WTC11 (cell line): ENCODE measurements around the gene PPP6R3. TPM values are rescaled to one million over a fixed set of nuclear protein-coding genes. Genes with fewer than 3 reads are reported as not detected.

Experiments
- ATAC-seq: fragments of 200-7000 bp; cut with Tn5 transposase; 2 replicates; pipeline ENCODE4 v1.10.0; 2021; ENCODE audit warnings: mild to moderate bottlenecking, moderate library complexity
- CTCF ChIA-PET: fragments of 300-600 bp; sonication (Branson Sonifier 250); formaldehyde crosslinking; loops from one replicate; lab custom pipeline; 2021; ENCODE audit warnings: antibody characterized with exemption; lab: Charles Lee
- POLR2A ChIA-PET: fragments of 350-600 bp; sonication (Branson Sonifier 250); formaldehyde crosslinking; loops from one replicate; lab custom pipeline; 2021; ENCODE audit warnings: antibody characterized with exemption; lab: Charles Lee
- DNase-seq: peaks from one replicate; pipeline ENCODE4 v3.0.0; 2021; ENCODE audit warnings: low spot score
- H3K27ac Mint-ChIP-seq: 2 replicates; pipeline ENCODE4 v1.8.0; 2021; ENCODE audit warnings: mixed read lengths
- H3K27me3 Mint-ChIP-seq: 2 replicates; pipeline ENCODE4 v1.8.0; 2021; ENCODE audit warnings: low read depth, mild to moderate bottlenecking, moderate library complexity, mixed read lengths
- H3K36me3 Mint-ChIP-seq: 2 replicates; pipeline ENCODE4 v1.8.0; 2021; ENCODE audit warnings: mixed read lengths
- H3K4me1 Mint-ChIP-seq: 2 replicates; pipeline ENCODE4 v1.8.0; 2022; ENCODE audit warnings: mixed read lengths
- H3K4me3 Mint-ChIP-seq: 2 replicates; pipeline ENCODE4 v1.8.0; 2021; ENCODE audit warnings: mild to moderate bottlenecking, moderate library complexity, mixed read lengths
- H3K9me3 Mint-ChIP-seq: 2 replicates; pipeline ENCODE4 v1.8.0; 2021; ENCODE audit warnings: mixed read lengths
- CREB1 ChIP-seq: sonication (generic); formaldehyde crosslinking; IDR thresholded peaks from 2 replicates; pipeline ENCODE4 v1.8.0; 2023; ENCODE audit warnings: mild to moderate bottlenecking, missing genetic modification reagents
- CREM ChIP-seq: sonication (generic); formaldehyde crosslinking; IDR thresholded peaks from 2 replicates; pipeline ENCODE4 v1.8.1; 2022; ENCODE audit warnings: mild to moderate bottlenecking, missing genetic modification reagents, moderate library complexity
- ERG ChIP-seq: fragments of 250-450 bp; sonication (Bioruptor Pico); IDR thresholded peaks from 2 replicates; pipeline ENCODE4 v1.8.0; 2021; ENCODE audit warnings: mild to moderate bottlenecking
- ESRRA ChIP-seq: sonication (generic); formaldehyde crosslinking; IDR thresholded peaks from 2 replicates; pipeline ENCODE4 v1.8.1; 2022; ENCODE audit warnings: mild to moderate bottlenecking, missing genetic modification reagents, borderline replicate concordance
- FOXJ3 ChIP-seq: sonication (generic); formaldehyde crosslinking; IDR thresholded peaks from 2 replicates; pipeline ENCODE4 v1.9.0; 2021; ENCODE audit warnings: missing genetic modification reagents, mild to moderate bottlenecking, borderline replicate concordance
- FOXK1 ChIP-seq: sonication (generic); formaldehyde crosslinking; IDR thresholded peaks from 2 replicates; pipeline ENCODE4 v1.8.0; 2022; ENCODE audit warnings: mild to moderate bottlenecking, moderate library complexity, missing genetic modification reagents
- FOXP1 ChIP-seq: sonication (generic); formaldehyde crosslinking; IDR thresholded peaks from 2 replicates; pipeline ENCODE4 v1.8.0; 2022; ENCODE audit warnings: missing genetic modification reagents, mild to moderate bottlenecking, moderate library complexity, borderline replicate concordance
- IRF2 ChIP-seq: sonication (generic); formaldehyde crosslinking; IDR thresholded peaks from 2 replicates; pipeline ENCODE4 v1.8.0; 2022; ENCODE audit warnings: low read depth, missing genetic modification reagents, borderline replicate concordance
- JAZF1 ChIP-seq: fragments of 250-450 bp; sonication (Bioruptor Pico); IDR thresholded peaks from 2 replicates; pipeline ENCODE4 v1.9.0; 2021; ENCODE audit warnings: moderate library complexity, mild to moderate bottlenecking, inconsistent platforms
- JUN ChIP-seq: sonication (generic); formaldehyde crosslinking; IDR thresholded peaks from 2 replicates; pipeline ENCODE4 v1.8.0; 2023; ENCODE audit warnings: mild to moderate bottlenecking, missing genetic modification reagents
- MLX ChIP-seq: sonication (generic); formaldehyde crosslinking; IDR thresholded peaks from 2 replicates; pipeline ENCODE4 v1.8.1; 2023; ENCODE audit warnings: mild to moderate bottlenecking, missing genetic modification reagents, moderate library complexity
- NFATC4 ChIP-seq: fragments of 250-450 bp; sonication (Bioruptor Pico); IDR thresholded peaks from 2 replicates; pipeline ENCODE4 v1.9.0; 2021; ENCODE audit warnings: mild to moderate bottlenecking
- NR3C1 ChIP-seq: sonication (generic); formaldehyde crosslinking; conservative IDR thresholded peaks from 2 replicates; pipeline ENCODE4 v1.8.1; 2023; ENCODE audit warnings: low read depth, mild to moderate bottlenecking, missing genetic modification reagents
- SOX15 ChIP-seq: fragments of 250-450 bp; sonication (Bioruptor Pico); IDR thresholded peaks from 2 replicates; pipeline ENCODE4 v1.9.0; 2021; ENCODE audit warnings: mild to moderate bottlenecking
- SP1 ChIP-seq: sonication (generic); formaldehyde crosslinking; conservative IDR thresholded peaks from 2 replicates; pipeline ENCODE4 v1.8.1; 2022; ENCODE audit warnings: missing genetic modification reagents
- TEAD4 ChIP-seq: sonication (generic); formaldehyde crosslinking; IDR thresholded peaks from 2 replicates; pipeline ENCODE4 v1.8.0; 2022; ENCODE audit warnings: mild to moderate bottlenecking, missing genetic modification reagents
- ZNF263 ChIP-seq: sonication (generic); formaldehyde crosslinking; IDR thresholded peaks from 2 replicates; pipeline ENCODE4 v1.8.1; 2022; ENCODE audit warnings: low read depth, mild to moderate bottlenecking, moderate library complexity, missing genetic modification reagents
- ZNF416 ChIP-seq: fragments of 250-450 bp; sonication (Bioruptor Pico); IDR thresholded peaks from 2 replicates; pipeline ENCODE4 v1.9.0; 2021; ENCODE audit warnings: mild to moderate bottlenecking, inconsistent platforms
- ZNF671 ChIP-seq: fragments of 250-450 bp; sonication (Bioruptor Pico); IDR thresholded peaks from 2 replicates; pipeline ENCODE4 v1.8.0; 2021; ENCODE audit warnings: mild to moderate bottlenecking
- total RNA-seq: library from RNA; stranded (reverse); gene quantifications from 3 replicates; pipeline ENCODE4 v1.2.3, GENCODE V29; 2021
- TF ChIP-seq, protein P1 (sequence below): fragments of 250-450 bp; sonication (Bioruptor Pico); IDR thresholded peaks from 2 replicates; pipeline ENCODE4 v2.1.2; 2022; ENCODE audit warnings: mild to moderate bottlenecking, moderate library complexity
- TF ChIP-seq, protein P2 (sequence below): sonication (generic); formaldehyde crosslinking; IDR thresholded peaks from 2 replicates; pipeline ENCODE4 v1.8.1; 2023; ENCODE audit warnings: mild to moderate bottlenecking, missing genetic modification reagents, moderate library complexity
- TF ChIP-seq, protein P3 (sequence below): fragments of 250-450 bp; sonication (Bioruptor Pico); IDR thresholded peaks from 2 replicates; pipeline ENCODE4 v1.9.0; 2021; ENCODE audit warnings: mild to moderate bottlenecking
- TF ChIP-seq, protein P4 (sequence below): fragments of 200-600 bp; IDR thresholded peaks from 2 replicates; pipeline ENCODE4 v1.8.0; 2022; ENCODE audit warnings: antibody characterized with exemption
- TF ChIP-seq, protein P5 (sequence below): sonication (generic); formaldehyde crosslinking; IDR thresholded peaks from 2 replicates; pipeline ENCODE4 v1.8.0; 2022; ENCODE audit warnings: mild to moderate bottlenecking, missing genetic modification reagents

PPP6R3 gene
- total RNA-seq, 1 experiment from 2014 or later: 138 TPM

GRCh38 chr11:68661697-68662603 lies 201.4 kb downstream of the PPP6R3 start (continued):
- no peak for TF ChIP-seq NR3C1 (CRISPR knock-in tag)
- no peak for TF ChIP-seq ZNF263 (CRISPR knock-in tag)
- TF ChIP-seq TEAD4 (CRISPR knock-in tag): no peak
- no peak for TF ChIP-seq ERG (CRISPR knock-in tag)
- TF ChIP-seq, protein P1, sequence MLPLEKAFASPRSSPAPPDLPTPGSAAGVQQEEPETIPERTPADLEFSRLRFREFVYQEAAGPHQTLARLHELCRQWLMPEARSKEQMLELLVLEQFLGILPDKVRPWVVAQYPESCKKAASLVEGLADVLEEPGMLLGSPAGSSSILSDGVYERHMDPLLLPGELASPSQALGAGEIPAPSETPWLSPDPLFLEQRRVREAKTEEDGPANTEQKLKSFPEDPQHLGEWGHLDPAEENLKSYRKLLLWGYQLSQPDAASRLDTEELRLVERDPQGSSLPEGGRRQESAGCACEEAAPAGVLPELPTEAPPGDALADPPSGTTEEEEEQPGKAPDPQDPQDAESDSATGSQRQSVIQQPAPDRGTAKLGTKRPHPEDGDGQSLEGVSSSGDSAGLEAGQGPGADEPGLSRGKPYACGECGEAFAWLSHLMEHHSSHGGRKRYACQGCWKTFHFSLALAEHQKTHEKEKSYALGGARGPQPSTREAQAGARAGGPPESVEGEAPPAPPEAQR (CRISPR knock-in tag): no peak
- no peak for TF ChIP-seq ZNF671 (CRISPR knock-in tag)
- TF ChIP-seq JUN (CRISPR knock-in tag): no peak

DNA sequence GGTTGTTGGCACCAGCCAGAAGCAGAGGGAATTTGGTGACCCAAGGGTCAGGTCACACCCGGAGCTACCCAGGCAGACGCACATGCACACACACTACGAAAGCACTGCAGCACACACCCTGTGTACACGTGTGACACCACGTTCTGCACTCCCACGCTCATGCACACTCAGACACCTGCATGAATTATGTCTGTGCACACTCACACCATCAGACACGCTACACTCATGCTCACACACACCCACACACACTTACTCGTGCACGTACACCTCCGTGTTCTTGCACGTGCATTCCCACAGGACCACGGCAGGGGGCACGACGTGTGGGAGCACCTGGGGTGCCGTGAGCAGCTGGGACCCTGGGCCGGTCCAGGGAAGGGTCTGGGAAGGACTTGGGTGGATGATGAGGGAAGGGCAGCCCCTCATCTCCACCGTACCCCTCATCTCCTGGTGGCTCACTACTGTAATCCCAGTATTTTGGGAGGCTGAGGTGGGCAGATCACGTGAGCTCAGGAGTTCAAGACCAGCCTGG lies 203.0 kb downstream of the PPP6R3 start:
- ATAC-seq: no peak
- H3K4me3 Mint-ChIP-seq: no peak overlapping the region
- POLR2A ChIA-PET: no interaction called here
- DNase-seq: no peak
- peaks cover 11% of the 10 kb centered on the region; the same call in 1 of the 2 replicates for H3K36me3 Mint-ChIP-seq
- H3K9me3 Mint-ChIP-seq: peaks cover 18% of the 10 kb centered on the region
- TF ChIP-seq FOXJ3 (CRISPR knock-in tag) (no peak), FOXP1 (CRISPR knock-in tag) (0 out of 2 replicates have a peak, but pooled peaks have one; percentile 18), JAZF1 (CRISPR knock-in tag) (no peak), MLX (CRISPR knock-in tag) (no peak), NR3C1 (CRISPR knock-in tag) (no peak)
- CTCF ChIA-PET: no interaction called here
- H3K27me3 Mint-ChIP-seq: no peaks in the 10 kb centered on the region
- H3K4me1 Mint-ChIP-seq: peaks cover 9% of the 10 kb centered on the region
- no peak overlapping the region for H3K27ac Mint-ChIP-seq

DNA sequence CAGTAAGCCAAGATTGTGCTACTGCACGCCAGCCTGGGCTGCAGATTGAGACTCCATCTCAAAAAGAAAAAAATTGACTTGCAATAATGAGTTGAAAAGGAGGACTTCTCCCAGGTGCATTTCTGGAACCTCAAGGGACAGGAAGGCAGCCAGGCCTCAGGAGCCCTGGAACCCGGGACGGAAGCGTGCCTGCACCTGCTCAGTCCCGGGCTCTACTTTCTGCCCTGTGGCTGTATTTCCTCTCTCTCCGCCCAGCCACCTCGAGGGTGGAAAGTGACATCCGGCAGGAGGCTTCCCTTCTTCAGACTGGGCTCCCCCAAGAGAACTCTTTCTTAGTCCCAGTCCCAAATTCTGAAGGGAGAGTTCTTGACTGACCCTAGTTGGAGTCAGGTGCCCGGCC lies 203.6 kb downstream of the PPP6R3 start:
- ChIA-PET CTCF (interaction anchor here (0.9 kb wide), 1 partner anchor 80 kb away, joined by 3 read pairs; no protein-coding TSS in a partner anchor), POLR2A (no interaction called here)
- H3K4me3 Mint-ChIP-seq: no peak overlapping the region
- DNase-seq: no peak
- H3K4me1 Mint-ChIP-seq: peaks cover 7% of the 10 kb centered on the region
- ATAC-seq: no peak
- H3K9me3 Mint-ChIP-seq: peaks cover 18% of the 10 kb centered on the region
- H3K36me3 Mint-ChIP-seq: peaks cover 11% of the 10 kb centered on the region; the same call in 1 of the 2 replicates
- no peak overlapping the region for H3K27ac Mint-ChIP-seq
- no peaks in the 10 kb centered on the region for H3K27me3 Mint-ChIP-seq
- no peak for TF ChIP-seq NFATC4
- no peak for TF ChIP-seq CREM (CRISPR knock-in tag)
- TF ChIP-seq MLX (CRISPR knock-in tag): no peak
- no peak for TF ChIP-seq ESRRA (CRISPR knock-in tag)
- TF ChIP-seq, protein P2, sequence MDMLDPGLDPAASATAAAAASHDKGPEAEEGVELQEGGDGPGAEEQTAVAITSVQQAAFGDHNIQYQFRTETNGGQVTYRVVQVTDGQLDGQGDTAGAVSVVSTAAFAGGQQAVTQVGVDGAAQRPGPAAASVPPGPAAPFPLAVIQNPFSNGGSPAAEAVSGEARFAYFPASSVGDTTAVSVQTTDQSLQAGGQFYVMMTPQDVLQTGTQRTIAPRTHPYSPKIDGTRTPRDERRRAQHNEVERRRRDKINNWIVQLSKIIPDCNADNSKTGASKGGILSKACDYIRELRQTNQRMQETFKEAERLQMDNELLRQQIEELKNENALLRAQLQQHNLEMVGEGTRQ: no peak
- TF ChIP-seq, protein P3, sequence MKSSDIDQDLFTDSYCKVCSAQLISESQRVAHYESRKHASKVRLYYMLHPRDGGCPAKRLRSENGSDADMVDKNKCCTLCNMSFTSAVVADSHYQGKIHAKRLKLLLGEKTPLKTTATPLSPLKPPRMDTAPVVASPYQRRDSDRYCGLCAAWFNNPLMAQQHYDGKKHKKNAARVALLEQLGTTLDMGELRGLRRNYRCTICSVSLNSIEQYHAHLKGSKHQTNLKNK (CRISPR knock-in tag): no peak
- TF ChIP-seq, protein P4, sequence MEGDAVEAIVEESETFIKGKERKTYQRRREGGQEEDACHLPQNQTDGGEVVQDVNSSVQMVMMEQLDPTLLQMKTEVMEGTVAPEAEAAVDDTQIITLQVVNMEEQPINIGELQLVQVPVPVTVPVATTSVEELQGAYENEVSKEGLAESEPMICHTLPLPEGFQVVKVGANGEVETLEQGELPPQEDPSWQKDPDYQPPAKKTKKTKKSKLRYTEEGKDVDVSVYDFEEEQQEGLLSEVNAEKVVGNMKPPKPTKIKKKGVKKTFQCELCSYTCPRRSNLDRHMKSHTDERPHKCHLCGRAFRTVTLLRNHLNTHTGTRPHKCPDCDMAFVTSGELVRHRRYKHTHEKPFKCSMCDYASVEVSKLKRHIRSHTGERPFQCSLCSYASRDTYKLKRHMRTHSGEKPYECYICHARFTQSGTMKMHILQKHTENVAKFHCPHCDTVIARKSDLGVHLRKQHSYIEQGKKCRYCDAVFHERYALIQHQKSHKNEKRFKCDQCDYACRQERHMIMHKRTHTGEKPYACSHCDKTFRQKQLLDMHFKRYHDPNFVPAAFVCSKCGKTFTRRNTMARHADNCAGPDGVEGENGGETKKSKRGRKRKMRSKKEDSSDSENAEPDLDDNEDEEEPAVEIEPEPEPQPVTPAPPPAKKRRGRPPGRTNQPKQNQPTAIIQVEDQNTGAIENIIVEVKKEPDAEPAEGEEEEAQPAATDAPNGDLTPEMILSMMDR: no peak
- no peak for TF ChIP-seq CREB1 (CRISPR knock-in tag)
- no peak for TF ChIP-seq FOXJ3 (CRISPR knock-in tag)
- no peak for TF ChIP-seq IRF2 (CRISPR knock-in tag)
- TF ChIP-seq ZNF263 (CRISPR knock-in tag): no peak
- TF ChIP-seq ZNF416 (CRISPR knock-in tag): no peak
- TF ChIP-seq FOXK1 (CRISPR knock-in tag): no peak
- TF ChIP-seq SOX15 (CRISPR knock-in tag): no peak
- no peak for TF ChIP-seq SP1 (CRISPR knock-in tag)
- TF ChIP-seq, protein P5, sequence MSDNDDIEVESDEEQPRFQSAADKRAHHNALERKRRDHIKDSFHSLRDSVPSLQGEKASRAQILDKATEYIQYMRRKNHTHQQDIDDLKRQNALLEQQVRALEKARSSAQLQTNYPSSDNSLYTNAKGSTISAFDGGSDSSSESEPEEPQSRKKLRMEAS (CRISPR knock-in tag): no peak
